ENCODE results near the gene FOXN3. TPM values are rescaled to one million over a fixed set of nuclear protein-coding genes. Genes with fewer than 3 reads are reported as not detected.

Gene FOXN3
- total RNA-seq, 2 donors from 2014 or later: 46.8 to 72.6 TPM

DNA sequence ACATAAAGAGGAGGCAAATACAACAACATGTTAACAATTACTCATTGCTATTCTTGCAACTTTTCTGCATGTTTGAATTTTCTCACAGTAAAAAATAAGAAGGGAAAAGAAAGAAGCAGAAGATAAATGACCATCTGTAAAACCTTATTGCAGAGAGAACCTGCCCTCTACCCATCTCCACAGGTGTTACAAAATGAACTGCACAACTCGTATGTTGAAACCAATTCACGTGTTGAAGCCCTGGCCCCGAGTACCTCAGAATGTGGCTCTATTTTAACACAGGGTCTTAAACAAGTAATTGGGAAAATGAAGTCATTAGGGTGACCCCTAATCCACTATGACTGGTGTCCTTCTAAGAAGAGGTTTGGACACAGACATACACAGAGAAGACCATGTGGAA, 39.5 kb downstream of the FOXN3 start:
- no peak overlapping the region for H3K9ac ChIP-seq (ENCODE audit: low read depth in 2 of 2, low read length in 2 of 2)
- H3K4me1 ChIP-seq: no peaks in the 10 kb centered on the region
- no peaks in the 10 kb centered on the region for H3K36me3 ChIP-seq
- no peaks in the 10 kb centered on the region for H3K27me3 ChIP-seq
- TF ChIP-seq, protein P1, sequence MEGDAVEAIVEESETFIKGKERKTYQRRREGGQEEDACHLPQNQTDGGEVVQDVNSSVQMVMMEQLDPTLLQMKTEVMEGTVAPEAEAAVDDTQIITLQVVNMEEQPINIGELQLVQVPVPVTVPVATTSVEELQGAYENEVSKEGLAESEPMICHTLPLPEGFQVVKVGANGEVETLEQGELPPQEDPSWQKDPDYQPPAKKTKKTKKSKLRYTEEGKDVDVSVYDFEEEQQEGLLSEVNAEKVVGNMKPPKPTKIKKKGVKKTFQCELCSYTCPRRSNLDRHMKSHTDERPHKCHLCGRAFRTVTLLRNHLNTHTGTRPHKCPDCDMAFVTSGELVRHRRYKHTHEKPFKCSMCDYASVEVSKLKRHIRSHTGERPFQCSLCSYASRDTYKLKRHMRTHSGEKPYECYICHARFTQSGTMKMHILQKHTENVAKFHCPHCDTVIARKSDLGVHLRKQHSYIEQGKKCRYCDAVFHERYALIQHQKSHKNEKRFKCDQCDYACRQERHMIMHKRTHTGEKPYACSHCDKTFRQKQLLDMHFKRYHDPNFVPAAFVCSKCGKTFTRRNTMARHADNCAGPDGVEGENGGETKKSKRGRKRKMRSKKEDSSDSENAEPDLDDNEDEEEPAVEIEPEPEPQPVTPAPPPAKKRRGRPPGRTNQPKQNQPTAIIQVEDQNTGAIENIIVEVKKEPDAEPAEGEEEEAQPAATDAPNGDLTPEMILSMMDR (IDR thresholded peaks at IDR 0.05): no peak
- intact Hi-C loops (cut with DNase I): no loop called here
- no peak overlapping the region for H3K27ac ChIP-seq
- DNase-seq: no peak
- no peak overlapping the region for H3K4me3 ChIP-seq
- H3K9me3 ChIP-seq: no peaks in the 10 kb centered on the region

DNA sequence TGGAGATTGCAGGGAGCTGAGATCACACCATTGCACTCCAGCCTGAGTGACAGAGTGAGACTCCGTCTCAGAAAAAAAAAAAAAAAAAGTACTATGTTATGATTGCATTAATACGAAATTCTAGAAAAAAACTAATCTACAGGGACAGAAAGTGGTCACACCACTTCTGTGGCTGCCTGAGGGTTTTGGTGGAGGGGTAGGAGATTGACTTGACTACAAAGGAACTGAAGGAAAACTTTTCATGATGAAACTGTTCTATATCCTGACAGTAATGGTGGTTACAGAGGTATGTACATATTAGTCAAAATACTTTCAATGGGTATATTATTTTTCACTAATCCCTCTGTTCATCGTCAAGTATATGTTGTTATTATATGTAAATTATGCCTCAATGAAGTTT, 42.1 kb downstream of the FOXN3 start:
- intact Hi-C loops (cut with DNase I): no loop called here
- TF ChIP-seq, protein P1 (IDR thresholded peaks at IDR 0.05): no peak
- H3K27me3 ChIP-seq: no peaks in the 10 kb centered on the region
- no peak overlapping the region for H3K9ac ChIP-seq (ENCODE audit: low read depth in 2 of 2, low read length in 2 of 2)
- no peak overlapping the region for H3K27ac ChIP-seq
- DNase-seq: no peak
- no peaks in the 10 kb centered on the region for H3K9me3 ChIP-seq
- no peak overlapping the region for H3K4me3 ChIP-seq
- no peaks in the 10 kb centered on the region for H3K36me3 ChIP-seq
- no peaks in the 10 kb centered on the region for H3K4me1 ChIP-seq

DNA sequence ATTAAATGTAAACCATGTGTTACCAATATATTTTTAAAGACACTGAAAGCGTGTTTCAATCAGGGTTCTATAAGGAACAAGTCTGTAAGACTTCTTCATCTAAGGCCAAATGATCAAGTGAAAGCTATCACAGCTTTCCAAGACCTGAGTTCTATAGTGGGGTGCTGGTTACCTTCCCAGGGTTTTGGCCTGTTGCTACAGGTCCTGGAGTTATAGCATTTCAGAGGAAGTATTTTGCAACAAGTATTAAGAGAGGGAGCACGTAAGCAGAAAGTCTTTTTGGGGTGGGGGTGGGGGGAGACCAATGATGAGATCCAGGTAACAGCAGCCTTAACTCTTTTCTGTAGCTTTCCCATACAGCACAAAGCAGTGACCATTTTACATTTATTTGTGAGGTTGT, 43.8 kb downstream of the FOXN3 start:
- H3K4me3 ChIP-seq: no peak overlapping the region
- H3K36me3 ChIP-seq: no peaks in the 10 kb centered on the region
- no peaks in the 10 kb centered on the region for H3K9me3 ChIP-seq
- intact Hi-C loops (cut with DNase I): no loop called here
- no peak for DNase-seq
- no peak overlapping the region for H3K9ac ChIP-seq (ENCODE audit: low read depth in 2 of 2, low read length in 2 of 2)
- TF ChIP-seq, protein P1 (IDR thresholded peaks at IDR 0.05): no peak
- H3K4me1 ChIP-seq: no peaks in the 10 kb centered on the region
- no peak overlapping the region for H3K27ac ChIP-seq
- H3K27me3 ChIP-seq: no peaks in the 10 kb centered on the region

DNA sequence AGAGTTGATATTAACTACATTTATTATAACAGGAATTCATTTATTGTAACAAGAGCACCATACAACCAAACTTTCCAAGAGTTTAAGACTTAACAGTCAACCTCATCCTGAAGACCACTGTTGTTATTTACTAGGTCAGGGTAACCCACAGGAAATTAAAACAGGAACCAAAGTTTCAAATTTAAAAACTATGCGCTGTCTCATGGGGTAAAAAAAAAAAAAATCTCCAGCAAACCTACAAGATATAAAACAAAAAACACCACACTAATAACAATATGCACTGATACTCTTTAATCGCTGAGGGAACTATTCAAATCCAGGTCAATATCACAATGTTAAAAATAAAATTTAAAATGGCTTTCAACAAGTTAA, 44.5 kb downstream of the FOXN3 start:
- TF ChIP-seq, protein P1 (IDR thresholded peaks at IDR 0.05): no peak
- DNase-seq: no peak
- no peak overlapping the region for H3K9ac ChIP-seq (ENCODE audit: low read depth in 2 of 2, low read length in 2 of 2)
- H3K9me3 ChIP-seq: no peaks in the 10 kb centered on the region
- no peak overlapping the region for H3K4me3 ChIP-seq
- intact Hi-C loops (cut with DNase I): no loop called here
- no peaks in the 10 kb centered on the region for H3K27me3 ChIP-seq
- H3K27ac ChIP-seq: no peak overlapping the region
- no peaks in the 10 kb centered on the region for H3K36me3 ChIP-seq
- no peaks in the 10 kb centered on the region for H3K4me1 ChIP-seq

DNA sequence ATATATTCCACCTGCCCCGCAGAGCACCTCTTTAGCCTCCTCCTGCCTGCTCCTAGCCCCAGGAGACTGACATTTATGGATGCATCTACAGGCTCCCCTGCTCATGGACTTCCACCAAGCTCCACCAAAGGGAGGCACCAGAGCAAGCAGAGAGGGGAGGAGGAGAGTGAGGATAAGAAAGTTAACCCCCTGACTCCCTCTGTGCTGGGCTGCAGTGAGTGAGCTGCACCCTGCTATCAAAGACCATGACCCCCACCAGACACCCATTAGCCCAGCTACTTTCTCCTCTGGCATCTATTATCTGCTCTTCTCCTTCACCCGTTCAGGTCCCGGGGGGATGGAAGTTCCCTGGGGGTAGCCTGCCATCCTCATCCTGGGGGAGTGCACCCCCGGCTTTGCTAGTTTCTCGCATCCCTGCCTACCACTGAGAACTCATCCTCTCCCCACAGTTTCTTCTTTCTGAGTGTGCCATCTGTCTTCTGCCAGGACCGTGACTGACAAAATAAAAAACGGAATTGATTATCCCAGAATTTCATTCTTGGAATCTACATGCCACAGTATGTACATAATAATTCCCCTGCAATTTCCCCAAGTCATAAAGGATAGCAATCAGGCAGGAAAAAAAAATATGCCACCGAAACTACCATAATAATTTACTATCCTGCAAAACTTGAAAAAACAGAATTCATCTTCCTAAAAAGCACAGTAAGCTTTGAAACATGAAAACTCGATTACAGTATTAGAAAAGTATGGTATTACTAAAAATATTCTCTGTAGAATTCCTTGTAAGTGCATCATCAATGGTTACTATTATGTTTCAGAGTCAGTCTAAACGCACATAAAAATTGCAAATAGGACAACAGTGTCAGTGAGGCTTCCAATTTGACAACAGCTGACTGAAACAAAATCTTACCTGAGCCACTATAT, 45.2 kb downstream of the FOXN3 start:
- Histone ChIP-seq H3K36me3 (no peaks in the 10 kb centered on the region), H3K4me1 (peaks cover 3% of the 10 kb centered on the region), H3K9ac (ENCODE audit: low read depth in 2 of 2, low read length in 2 of 2) (no peak overlapping the region), H3K9me3 (no peaks in the 10 kb centered on the region), H3K27me3 (no peaks in the 10 kb centered on the region), H3K27ac (no peak overlapping the region), H3K4me3 (no peak overlapping the region)
- intact Hi-C loops (cut with DNase I): no loop called here
- TF ChIP-seq, protein P1 (IDR thresholded peaks at IDR 0.05): no peak
- DNase-seq: no peak

Measured in colonic mucosa (tissue), 4 donors.